HG03432 (cell line): ENCODE results near the gene ESRRA.
"Not testable (repeated sequence)": the region's sequence is repeated elsewhere in the genome, so short reads cannot be mapped to it uniquely, and the experiment has no call there.

Source experiments
- ATAC-seq: cut with Tn5 transposase; IDR thresholded peaks from one replicate; pipeline ENCODE4 v1.9.1; 2021; ENCODE audit warnings: mild to moderate bottlenecking, moderate library complexity; ENCODE audit not compliant: unreplicated experiment

Gene ESRRA

DNA sequence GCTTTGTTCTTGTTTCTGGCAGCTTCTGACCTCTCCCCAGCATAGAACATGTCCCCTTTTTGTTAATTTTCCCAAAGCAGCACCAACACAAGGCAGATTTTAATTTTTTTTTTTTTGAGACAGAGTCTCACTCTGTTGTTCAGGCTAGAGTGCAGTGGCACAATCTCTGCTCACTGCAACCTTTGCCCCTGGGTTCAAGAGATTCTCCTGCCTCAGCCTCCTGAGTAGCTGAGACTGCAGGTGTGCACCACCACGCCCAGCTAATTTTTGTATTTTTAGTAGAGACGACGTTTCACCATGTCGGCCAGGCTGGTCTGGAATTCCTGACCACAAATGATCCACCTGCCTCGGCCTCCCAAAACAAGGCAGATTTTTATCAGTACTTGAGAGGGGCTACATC, 2.5 kb downstream of the ESRRA start:
- not testable (repeated sequence) for ATAC-seq

DNA sequence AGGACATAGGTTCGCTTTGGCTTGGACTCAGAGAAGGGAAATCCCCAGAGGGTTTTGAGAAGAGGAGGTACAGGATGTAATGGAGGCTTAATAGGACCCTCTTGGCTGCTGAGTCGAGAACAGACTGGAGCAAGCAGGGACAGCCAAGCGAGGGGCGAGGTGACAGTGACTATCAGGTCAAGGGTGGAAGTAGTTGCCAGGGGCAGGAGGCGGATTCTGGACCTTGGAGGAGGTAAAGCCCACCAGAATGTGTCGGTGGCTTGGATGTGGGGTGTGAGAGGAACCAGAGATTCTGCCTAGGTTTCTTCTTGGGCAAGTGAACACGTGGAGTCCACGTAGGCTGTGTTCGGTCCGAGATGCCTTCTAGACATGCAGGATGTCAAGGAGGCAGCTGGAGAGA, 7.6 kb downstream of the ESRRA start:
- no peak for ATAC-seq

DNA sequence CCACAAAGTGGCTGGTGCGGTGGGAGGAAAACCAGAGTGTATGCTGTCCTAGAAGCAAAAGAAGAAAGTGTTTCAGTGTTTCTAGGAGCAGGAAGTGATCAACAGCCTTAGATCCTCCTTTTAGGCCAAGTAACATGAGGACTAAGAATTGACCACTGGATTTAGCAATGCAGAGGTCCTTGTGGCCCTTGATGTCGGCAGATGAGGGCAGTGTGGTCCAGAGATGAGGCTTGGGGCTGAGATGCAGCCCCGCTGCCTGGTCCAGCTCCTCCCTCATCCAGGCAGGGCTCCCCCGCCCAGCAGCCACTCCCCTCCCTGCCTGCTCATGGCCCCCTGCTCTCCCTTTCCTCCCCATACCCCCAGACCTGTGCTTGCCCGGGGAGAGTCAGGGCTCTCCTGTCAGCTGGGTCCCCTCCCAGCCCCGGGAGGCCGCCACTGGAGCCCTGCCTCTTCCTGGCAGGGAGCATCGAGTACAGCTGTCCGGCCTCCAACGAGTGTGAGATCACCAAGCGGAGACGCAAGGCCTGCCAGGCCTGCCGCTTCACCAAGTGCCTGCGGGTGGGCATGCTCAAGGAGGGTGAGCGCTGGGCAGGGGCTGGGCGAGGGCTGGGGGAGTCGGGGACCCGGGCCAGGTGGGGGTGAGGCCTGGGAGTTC, 8.3 kb downstream of the ESRRA start:
- no peak for ATAC-seq

DNA sequence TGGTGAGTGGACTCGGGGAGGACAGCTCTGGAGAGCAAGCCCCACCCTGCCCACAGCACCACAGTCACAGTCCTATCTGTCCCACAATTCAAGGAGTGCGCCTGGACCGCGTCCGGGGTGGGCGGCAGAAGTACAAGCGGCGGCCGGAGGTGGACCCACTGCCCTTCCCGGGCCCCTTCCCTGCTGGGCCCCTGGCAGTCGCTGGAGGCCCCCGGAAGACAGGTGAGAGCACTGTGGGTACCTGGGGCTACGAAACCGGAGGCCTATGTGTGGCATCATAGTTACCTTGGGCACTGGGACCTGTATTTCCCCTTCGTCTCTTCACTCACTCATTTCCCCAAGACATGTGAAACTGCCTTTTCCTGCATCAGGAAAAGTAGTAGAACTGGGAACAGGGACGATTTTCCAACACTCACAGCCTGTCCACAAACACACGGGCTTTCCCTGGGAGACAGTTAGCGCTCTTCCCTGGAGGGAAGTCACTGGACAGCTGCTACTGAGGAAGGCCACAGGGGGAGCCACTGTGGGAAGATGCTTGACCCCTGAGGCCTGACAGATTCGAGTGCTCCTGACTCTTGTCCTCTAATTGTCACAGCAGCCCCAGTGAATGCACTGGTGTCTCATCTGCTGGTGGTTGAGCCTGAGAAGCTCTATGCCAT, 9.0 kb downstream of the ESRRA start:
- ATAC-seq, result no peak

DNA sequence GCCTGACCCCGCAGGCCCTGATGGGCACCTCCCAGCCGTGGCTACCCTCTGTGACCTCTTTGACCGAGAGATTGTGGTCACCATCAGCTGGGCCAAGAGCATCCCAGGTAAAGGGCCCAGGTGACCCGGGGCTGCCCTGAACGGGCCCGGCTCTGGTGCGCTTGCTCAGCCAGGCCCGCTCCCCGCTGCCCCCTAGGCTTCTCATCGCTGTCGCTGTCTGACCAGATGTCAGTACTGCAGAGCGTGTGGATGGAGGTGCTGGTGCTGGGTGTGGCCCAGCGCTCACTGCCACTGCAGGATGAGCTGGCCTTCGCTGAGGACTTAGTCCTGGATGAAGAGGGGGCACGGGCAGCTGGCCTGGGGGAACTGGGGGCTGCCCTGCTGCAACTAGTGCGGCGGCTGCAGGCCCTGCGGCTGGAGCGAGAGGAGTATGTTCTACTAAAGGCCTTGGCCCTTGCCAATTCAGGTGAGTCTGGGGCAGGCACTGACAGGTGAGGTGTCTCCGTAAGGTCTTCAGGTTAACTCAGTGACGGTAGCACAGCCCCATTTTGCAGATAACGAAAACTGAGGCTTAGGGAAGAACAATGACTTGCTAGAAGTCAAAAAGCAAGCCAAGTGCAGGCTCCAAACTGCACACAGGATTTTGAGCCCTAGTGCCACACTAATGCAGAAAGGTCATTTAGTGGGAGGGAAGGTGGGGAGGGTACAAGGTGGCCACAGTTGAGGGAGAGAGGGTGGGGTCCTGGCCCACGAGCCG, 9.7 kb downstream of the ESRRA start:
- ATAC-seq, result no peak

DNA sequence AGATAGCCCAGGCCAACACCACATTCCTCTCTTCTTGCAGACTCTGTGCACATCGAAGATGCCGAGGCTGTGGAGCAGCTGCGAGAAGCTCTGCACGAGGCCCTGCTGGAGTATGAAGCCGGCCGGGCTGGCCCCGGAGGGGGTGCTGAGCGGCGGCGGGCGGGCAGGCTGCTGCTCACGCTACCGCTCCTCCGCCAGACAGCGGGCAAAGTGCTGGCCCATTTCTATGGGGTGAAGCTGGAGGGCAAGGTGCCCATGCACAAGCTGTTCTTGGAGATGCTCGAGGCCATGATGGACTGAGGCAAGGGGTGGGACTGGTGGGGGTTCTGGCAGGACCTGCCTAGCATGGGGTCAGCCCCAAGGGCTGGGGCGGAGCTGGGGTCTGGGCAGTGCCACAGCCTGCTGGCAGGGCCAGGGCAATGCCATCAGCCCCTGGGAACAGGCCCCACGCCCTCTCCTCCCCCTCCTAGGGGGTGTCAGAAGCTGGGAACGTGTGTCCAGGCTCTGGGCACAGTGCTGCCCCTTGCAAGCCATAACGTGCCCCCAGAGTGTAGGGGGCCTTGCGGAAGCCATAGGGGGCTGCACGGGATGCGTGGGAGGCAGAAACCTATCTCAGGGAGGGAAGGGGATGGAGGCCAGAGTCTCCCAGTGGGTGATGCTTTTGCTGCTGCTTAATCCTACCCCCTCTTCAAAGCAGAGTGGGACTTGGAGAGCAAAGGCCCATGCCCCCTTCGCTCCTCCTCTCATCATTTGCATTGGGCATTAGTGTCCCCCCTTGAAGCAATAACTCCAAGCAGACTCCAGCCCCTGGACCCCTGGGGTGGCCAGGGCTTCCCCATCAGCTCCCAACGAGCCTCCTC, 10.6 kb downstream of the ESRRA start:
- ATAC-seq, result not testable (repeated sequence)

DNA sequence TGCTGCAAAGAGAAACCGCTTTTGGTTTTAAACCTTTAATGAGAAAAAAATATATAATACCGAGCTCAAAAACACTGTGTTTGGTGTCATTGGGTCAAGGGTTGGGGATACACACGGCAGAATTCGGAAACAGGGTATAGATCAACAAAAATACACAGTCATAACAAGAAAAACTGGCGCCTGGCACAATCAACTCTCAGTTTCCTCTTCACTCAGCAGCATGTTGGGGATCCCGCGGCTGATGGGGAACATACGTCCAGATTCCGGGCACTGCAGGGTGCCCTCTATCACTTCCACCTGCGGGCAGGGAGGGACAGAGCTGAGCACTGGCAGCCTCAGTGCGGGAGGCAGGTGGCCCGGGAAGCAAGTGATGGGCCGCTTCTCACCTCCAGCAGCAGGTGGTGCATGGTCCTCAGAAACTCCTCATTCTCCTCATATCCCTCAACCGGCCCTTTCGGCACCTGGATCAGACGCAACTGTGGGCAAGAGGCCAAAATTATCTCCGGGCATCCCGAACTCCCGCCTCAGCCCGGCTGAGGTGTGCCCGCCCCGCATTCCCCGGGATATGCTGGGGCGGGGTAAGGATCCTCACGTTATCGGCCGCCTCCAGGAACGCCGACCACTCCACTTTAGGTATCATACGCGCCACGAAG, 11.5 kb downstream of the ESRRA start:
- ATAC-seq, result peak; percentile 5

DNA sequence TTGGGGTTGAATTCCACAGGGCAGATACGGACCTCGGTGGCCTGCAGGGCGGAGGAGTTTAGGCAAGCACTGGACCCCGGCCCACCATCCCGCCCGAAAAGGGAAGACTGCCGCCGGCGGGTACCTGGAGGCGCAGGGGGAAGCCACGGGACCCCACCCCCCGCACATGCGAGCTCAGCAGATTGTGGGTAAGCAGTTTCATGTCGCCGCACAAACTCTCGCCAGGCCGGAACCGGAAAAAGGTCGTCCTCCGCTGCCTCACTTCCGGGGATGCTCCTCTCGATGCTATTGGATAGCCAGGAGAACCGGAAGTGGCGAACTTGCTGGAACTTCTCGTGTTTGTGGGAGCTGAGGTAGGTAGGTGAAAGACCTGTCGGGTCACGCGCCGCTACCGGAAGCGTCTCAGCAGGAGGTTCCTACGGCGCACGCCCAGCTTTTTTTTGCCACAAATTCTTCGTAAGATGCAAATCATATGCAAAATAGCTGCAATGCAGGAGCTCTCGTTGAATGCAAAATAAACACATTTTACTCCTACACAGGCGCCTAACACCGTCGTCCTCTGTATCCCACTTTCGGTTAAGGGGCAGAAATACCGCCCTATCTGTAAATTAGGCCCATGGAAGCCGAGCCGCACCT, 12.1 kb downstream of the ESRRA start, which contains the start of gene TRMT112:
Gene TRMT112, minus strand, starts transcription at position 235 of the 636 bp plus-strand sequence. Its CDS starts 33 bp downstream, at position 202.
- ATAC-seq, result peak; percentile 52

DNA sequence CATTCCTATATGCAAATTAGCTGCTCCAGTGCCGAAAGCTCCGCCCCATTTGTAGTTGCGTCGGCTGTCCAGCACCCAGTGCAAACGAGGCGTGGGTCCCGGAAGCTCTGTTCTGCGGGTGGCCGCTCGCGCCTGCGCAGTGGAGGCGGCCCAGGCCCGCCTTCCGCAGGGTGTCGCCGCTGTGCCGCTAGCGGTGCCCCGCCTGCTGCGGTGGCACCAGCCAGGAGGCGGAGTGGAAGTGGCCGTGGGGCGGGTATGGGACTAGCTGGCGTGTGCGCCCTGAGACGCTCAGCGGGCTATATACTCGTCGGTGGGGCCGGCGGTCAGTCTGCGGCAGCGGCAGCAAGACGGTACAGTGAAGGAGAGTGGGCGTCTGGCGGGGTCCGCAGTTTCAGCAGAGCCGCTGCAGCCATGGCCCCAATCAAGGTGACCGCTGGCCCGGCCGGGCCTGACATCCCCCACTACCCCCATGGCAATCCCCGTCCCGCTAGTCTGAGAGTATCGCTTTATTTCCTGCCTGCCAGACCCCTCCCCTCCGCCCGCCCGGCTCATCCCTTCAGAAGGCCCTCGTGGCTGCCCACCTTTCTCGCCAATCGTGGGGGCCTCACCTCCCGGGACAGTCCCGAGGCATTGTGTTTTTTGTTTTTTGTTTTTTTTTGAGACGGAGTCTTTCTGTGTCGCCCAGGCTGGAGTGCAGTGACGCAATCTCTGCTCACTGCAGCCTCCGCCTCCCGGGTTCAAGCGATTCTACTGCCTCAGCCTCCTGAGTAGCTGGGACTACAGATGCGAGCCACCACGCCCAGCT, 12.8 kb downstream of the ESRRA start, which contains the start of gene PRDX5:
Gene PRDX5, plus strand, starts transcription at position 161 of the 805 bp plus-strand sequence. Its CDS starts 95 bp downstream, at position 256.
- peak; percentile 70 for ATAC-seq

DNA sequence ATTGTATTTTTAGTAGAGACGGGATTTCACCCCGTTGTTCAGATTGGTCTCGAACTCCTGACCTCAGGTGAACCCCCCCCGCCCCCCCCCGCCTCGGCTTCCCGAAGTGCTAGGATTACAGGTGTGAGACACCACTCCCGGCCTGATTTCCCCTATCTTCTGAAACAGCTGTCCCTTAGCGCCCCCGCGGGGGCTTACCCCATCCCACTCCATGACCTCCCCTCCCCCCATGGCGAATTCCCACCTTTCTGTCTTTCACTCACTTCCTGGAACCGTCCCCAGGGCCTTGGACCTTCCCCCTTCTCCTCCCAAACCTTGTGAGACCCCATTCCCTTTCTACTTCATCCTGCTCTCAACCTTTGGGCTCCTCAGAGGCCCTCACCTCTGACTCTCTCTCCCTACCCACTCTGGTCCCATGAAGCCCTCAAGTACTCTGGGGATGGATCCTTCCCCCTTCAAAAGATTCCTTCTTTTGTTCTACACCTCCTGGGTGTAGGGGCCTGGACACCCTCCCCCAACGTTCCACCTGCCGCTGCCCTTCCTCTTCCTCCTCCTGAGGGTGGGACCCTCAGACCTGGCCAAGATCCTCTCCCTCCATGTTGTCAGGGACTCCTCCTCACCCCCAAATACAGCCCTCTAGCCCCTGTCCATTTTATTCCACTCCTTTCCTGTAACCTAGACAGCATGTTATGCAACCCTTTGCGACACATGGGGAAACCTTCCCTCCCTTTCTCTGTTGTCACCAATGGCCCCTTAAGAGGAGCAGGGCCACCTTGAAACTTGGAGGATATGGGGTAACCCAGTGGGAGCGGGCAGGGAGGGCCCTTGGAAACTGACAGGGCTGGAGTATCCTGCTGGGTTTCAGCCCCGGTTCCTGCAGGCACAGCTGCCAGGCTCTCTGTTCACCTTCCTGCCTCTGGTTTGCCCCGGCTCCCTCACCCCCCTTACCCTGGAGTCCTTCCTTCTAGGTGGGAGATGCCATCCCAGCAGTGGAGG, 13.7 kb downstream of the ESRRA start:
- ATAC-seq, result no peak

DNA sequence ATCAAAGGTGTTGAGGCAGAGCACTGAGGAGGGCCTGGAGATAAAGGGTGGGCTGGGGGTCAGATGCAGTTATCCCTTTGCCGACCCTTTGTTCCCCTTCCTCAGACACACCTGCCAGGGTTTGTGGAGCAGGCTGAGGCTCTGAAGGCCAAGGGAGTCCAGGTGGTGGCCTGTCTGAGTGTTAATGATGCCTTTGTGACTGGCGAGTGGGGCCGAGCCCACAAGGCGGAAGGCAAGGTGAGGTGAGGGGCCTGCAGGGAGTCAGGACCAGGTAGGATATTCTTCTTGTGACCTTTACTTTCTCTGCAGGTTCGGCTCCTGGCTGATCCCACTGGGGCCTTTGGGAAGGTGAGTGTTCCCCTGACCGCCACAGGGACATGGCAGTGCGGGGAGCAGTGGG, 15.2 kb downstream of the ESRRA start:
- ATAC-seq, result no peak

DNA sequence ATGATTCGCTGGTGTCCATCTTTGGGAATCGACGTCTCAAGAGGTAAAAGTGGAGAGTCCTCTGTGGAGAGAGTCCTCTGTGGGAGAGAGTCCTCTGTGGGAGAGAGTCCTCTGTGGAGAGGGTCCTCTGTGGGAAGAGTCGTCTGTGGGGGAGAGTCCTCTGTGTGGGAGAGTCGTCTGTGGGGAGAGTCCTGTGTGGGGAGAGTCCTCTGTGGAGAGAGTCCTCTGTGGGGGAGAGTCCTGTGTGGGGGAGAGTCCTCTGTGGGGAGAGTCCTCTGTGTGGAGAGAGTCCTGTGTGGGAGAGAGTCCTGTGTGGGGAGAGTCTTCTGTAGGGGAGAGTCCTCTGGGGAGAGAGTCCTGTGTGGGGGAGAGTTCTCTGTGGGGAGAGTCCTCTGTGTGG, 15.7 kb downstream of the ESRRA start:
- ATAC-seq, result no peak

DNA sequence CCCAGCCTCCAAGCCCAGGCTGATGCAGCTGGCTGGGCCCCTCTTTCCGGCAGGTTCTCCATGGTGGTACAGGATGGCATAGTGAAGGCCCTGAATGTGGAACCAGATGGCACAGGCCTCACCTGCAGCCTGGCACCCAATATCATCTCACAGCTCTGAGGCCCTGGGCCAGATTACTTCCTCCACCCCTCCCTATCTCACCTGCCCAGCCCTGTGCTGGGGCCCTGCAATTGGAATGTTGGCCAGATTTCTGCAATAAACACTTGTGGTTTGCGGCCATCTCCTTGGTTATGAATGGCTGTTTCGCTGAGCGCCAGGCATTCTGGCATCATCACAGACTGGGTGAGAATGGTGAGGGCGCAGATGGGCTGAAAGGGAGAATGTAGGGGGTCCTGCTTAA, 16.2 kb downstream of the ESRRA start:
- ATAC-seq, result no peak

DNA sequence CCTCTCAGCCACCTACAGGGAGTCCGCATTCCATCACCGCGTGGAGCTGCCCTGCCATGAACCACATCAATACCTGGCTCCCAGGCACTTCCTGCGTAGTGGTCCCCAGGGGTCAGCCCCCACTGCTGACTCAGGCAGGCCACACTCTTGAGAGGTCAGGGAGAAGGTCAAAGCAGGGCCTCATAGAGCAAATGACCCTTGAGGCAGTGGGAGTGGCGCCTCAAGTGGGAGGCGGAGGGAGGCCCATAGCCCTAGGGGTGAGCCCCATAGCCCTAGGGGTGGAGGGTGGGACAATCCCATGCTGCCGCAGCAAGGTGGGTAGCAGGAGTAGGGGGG, 17.6 kb downstream of the ESRRA start:
- ATAC-seq, result no peak

DNA sequence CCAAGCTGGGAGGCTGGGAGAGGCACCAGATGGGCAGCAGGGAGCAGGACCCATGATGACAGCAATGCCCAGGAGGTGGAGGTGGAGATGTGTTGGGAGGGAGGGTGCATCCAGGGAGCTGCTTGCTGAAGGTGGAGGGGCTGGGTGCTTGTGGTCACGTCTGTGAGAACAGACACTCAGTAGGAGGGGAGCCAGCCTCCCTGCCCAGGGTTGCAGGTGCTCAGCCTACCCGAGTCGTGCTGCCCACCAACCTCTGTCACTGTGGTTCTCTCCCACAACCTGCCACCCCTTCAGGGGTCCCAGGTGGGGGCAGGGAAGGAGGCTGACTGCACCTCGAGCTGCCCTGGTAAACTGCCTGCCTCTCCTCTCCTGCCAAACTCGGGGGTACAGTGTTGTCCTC, 18.0 kb downstream of the ESRRA start:
- no peak for ATAC-seq

DNA sequence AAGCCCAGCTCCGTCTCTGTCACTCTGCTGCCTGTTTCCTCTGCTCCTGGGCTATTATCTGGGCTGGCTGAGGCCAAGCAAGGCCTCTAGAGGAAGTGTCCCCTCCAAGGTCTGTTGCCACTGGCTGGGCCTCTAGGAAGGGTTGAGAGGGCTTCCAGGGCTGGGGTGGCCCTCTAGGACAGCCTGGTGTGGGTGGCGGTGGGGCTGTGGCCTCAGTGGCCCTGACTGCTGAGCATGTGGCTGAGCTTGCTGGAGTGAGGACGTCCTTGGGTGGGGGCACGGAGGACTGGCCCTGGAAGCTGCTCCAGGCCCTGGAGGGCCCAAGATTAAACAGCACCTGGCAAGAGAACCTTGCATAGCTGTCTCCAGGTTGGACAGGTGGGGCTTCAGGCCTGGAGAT, 18.7 kb downstream of the ESRRA start:
- not testable (repeated sequence) for ATAC-seq

DNA sequence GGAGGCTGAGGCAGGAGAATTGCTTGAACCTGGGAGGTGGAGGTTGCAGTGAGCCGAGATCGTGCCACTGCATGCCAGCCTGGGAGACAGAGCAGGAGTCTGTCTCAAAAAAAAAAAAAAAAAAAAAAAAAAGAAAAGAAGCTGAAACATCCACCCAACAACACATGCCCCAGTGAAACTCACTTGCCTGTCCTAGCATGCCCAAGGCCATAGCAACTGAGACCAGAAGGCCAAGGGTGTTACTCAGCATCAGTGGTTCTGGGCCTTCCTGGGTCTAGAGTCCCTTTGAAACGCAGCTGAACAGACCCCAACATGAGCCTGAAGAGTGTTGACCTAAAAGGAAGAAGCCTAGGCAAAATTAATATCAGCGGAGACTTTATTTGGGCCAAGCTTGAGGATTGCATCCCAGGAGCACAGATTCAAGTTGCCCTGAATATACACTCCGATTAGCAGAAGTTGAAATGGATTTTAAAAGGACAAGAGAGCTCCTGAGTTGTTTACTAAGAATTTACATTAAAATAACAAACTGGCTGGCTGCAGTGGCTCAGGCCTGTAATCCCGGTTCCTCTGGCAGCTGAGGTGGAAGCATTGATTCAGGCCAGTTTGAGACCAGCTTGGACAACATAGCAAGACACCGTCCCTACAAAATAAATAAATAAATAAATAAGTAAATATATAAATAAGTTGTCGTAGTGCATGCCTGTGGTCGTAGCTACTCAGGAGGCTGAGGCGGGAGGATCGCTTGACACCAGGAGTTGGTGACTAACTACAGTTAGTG, 19.6 kb downstream of the ESRRA start:
- ATAC-seq, result no peak
